ENCODE measurements around the gene TPM2.

TPM2 gene

GRCh38 chr9:35673132-35674024, 16.3 kb downstream of the TPM2 start, which contains the start of gene CA9:
Gene CA9 (plus strand): TSS chr9:35673928. CDS start chr9:35673960, 32 bp downstream.
- DNase-seq, result no peak

DNA sequence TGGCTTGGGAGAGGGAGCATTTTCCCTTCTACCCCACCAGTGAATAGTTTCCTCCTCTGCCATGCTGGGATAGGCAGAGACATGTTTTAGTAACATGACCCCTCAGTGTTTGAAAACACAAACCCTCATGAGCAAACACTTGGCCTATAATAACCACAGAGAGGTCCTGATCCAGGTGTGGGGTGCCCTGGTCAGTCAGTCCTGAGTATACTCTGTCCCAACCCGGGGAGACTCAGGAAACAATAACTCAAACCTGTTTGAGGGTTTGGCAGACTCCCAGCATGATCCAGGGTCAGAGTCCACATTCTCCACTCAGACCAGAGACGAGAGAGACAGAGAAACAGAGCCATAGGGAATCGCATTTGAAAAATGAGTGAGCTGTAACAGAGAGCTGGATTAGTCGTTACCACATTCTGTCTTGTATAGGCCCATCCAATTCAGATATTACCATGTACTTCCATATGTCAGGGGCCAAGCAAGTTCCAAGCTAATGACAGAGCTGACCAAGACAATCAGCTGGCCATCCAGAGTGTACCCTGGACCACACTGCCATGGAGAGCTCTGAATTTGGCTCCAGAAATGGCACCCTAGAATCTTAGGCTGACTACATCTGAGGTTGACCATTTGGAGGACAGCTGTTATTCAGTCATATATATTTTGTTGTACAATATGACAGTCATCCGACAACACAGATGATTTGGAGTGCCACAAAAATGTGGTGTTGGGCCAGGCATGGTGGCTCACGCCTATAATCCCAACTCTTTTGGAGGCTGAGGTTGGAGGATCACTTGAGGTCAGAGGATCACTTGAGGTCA, 20.2 kb downstream of the TPM2 start:
- no peak for DNase-seq

GRCh38 chr9:35667939-35668338, 21.8 kb downstream of the TPM2 start:
- no peak for DNase-seq

DNA sequence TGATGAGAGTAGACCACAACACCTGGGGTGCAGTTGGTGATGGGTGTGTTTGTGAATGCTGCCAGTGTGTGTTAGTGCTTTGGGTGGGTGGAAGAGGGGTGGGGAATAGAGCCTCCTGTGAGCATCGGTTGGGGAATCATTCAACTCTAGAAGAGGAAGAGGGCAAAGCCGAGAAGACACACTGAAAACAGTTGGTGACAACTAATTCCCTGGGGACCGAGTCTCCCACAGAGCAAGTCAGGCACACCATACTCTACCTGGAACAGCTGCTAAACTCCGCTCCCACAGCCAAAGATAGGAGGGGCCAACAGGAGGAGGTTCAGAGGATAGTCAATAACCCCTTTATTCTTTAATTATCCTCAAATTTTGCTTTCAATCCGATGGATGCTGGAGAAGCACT, 23.2 kb downstream of the TPM2 start:
- DNase-seq, result no peak

GRCh38 chr9:35666045-35666444, 23.7 kb downstream of the TPM2 start:
- no peak for DNase-seq

GRCh38 chr9:35665471-35665818, 24.3 kb downstream of the TPM2 start:
- DNase-seq, result no peak

DNA sequence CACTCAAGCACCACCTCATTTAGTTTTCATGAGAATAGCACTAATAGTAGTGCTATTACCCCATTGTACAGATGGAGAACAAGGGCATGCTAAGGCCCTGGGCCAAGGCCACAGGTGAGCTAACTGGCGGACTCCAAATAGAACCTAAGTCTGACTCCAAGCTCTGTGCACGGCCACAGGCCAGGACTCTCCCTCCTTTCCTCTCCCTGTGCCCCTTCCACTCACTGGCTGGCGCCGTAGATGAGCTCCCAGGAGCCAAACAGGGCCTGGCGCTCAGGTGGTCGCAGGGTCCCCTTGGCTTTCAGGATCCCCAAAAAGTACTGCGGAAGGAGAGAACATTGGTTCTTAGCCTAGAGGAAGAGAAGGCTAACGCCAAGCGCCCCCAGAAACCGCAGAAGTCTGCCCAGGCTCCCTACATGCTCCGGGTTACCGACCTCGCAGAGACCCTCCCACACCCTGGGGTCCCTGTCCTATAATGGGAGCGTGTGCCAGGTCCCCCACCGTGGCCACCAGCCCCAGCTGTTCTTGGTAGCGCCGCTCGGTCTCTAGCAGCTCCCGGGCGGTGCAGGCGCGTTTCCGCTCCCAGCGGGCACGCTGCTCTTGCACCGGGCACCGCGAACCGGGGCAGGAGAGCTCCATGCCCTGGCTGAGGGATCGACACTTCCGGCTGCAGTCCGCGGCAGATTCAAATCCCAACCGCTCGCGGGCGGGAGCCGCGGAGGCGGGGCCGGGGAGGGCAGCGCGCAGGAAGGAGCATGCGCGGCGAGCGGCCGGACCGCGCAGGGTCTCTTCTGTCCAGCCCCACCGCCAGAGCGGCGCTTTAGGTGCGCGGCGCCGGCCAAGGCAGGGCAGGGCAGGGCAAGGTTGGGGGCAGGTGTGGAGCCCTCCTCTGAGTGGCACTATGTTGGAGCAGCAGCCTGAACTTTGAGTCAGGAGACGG, 24.9 kb downstream of the TPM2 start, which contains the start of gene ARHGEF39:
TSS of gene ARHGEF39 (minus strand) at position 665 of the 940 bp plus-strand sequence. CDS start at position 639, 26 bp downstream.
- DNase-seq, result peak; percentile 83

GRCh38 chr9:35662437-35662836, 27.3 kb downstream of the TPM2 start:
- DNase-seq, result no peak

DNA sequence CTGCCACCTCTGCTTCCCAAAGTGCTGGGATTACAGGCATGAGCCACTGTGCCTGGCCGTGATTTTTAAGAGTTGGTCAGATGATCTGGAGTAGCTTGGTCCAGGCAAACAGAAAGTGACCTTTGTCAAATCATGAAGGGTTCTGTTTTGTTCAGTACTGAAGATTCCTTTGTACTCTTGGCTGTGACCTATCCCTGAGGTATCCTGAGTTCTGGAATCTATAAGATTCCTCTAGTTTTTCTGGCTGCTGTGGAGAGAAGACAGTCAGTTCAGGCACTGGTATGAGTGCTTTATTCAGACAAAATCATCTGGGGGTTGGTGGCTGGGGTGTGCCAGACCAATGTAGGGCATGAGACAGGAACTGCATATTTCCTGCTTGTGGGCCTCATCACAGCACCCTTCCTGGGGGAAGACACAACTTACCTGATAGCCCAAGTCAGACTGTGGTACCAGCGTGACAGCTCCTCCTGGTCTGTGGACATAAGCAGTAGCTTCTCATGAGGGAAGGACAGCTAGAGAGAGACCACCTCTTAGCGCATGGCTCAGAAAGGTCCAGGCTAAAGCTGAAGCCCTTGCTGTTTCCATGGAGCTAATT, 27.9 kb downstream of the TPM2 start:
- no peak for DNase-seq

GRCh38 chr9:35660966-35661415, 28.7 kb downstream of the TPM2 start:
- DNase-seq, result no peak

DNA sequence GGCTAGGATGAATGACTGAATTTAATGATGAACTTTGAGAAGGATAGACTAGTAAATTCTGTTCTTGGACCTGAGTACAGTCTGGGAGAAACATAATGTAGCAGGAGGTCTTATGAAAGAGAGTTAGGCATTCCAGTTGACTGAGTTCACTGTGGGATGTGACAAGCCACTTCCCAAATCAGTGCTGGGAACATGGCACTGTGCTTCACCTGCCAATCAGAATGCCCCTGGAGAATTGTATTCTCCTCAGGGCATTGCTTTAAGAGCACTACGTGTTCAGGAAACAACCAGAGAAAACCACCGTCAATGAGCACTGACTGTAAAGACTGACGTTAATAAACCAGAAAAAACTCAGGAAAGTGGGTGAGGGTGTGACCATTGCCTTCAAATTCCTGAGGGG, 30.4 kb downstream of the TPM2 start:
- DNase-seq, result no peak

DNA sequence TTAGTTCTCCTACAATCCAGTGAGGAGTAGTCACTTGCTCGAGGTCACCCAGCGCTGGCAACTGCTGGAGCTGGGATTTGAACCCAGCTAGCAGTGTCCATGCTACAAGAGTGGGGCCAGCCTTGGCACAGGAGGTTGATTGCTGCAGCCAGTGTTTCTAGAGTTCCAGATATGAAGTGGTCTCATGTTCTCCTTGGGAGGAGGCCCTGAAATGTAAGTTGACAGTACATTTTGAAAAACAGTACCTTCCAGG, 30.8 kb downstream of the TPM2 start:
- DNase-seq, result no peak

GRCh38 chr9:35658137-35658967, 31.4 kb downstream of the TPM2 start, which contains the start of gene CCDC107:
Gene CCDC107 (plus strand): TSS chr9:35658292. CDS start chr9:35658380, 88 bp downstream.
- peak; percentile 84 for DNase-seq

DNA sequence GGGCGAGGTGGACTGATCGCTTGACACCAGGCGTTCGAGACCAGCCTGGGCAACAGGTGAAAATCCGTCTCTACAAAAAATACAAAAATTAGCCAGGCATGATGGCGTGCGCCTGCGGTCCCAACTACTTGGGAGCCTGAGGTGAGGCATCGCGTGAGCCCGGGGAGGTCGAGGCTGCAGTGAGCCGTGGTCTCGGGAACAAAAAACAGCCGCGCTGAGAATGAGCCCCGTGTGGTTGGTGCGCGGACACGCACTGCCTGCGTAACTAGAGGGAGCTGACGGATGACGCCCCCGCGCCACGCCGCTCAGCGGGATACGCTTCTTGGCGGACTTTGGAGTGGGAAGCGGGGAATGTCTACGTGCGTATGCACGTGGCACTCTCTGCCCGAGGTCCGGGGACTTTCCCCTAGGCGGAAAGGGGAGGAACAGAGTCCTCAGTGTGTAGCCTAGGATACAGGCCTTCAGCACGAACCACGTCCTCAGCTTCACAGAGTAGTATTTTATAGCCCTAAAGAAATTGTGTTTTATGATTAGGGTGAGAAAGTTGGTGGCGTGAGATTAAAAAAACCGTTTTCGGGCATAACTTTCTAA, 32.1 kb downstream of the TPM2 start, which contains the start of gene RMRP:
TSS of gene RMRP (minus strand) at position 474 of the 591 bp plus-strand sequence.
- peak; percentile 98 for DNase-seq

- DNase-seq, result no peak
Measured at GRCh38 chr9:35656831-35657545, 32.7 kb downstream of the TPM2 start.

GRCh38 chr9:35656348-35656747, 33.4 kb downstream of the TPM2 start:
- DNase-seq, result no peak

DNA sequence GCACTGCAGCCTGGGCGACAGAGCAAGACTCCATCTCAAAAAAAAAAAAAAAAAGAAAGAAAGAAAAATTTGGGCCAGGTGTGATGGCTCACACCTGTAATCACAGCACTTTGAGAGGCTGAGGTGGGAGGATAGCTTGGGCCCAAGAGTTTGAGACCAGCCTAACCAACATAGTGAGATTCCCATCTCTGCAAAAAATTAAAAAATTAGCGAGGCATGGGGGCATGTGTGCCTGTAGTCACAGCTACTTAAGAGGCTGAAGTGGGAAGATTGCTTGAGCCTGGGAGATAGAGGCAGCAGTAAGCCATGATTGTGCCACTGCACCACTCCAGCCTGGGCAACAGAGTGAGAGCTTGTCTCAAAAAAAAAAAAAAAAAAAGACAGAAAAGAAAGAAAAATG, 36.1 kb downstream of the TPM2 start:
- DNase-seq, result no peak

DNA sequence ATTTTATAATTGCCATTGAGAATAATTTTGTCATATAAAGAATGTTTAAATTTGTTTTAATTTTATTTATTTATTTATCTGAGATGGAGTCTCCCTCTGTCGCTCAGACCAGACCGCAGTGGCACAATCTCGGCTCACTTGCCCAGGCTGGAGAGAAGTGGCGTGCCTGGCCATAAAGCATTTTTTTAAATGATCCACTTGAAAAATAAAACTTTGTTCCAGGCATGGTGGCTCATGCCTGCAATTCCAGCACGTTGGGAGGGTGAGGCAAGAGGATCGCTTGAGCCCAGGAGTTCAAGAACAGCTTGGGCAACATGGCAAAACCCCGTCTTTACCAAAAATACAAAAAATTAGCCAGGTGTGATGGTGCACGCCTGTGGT, 36.9 kb downstream of the TPM2 start:
- DNase-seq, result no peak

GRCh38 chr9:35651956-35652828, 37.5 kb downstream of the TPM2 start:
- DNase-seq, result no peak

Data from activated CD4-positive, alpha-beta T cell treated with anti-CD3 and anti-CD28 coated beads for 48 hours (primary cell).